CD8-positive, alpha-beta memory T cell (primary cell): ENCODE data around the gene IGFBP1. TPM values are rescaled to one million over a fixed set of nuclear protein-coding genes. Genes with fewer than 3 reads are reported as not detected.

Experiments used
- CTCF ChIA-PET: fragments of 350-600 bp; sonication (Branson Sonifier 250); formaldehyde crosslinking; loops from one replicate; lab custom pipeline; 2021; ENCODE audit warnings: antibody characterized with exemption; lab: Charles Lee
- POLR2A ChIA-PET: fragments of 350-600 bp; sonication (Branson Sonifier 250); formaldehyde crosslinking; loops from one replicate; lab custom pipeline; 2021; ENCODE audit warnings: antibody characterized with exemption; lab: Charles Lee
- DNase-seq, 5 donors: peaks; one replicate each; pipeline versions ENCODE4 v3.0.0 to v3.0.0-alpha.2; 2020 to 2022; ENCODE audit warnings: mixed read lengths in 1 of 5
- H3K27ac ChIP-seq: one replicate; pipeline ENCODE4 v1.7.0; 2013; ENCODE audit warnings: low read depth, mild to moderate bottlenecking, low read length, moderate library complexity
- H3K27me3 ChIP-seq: 2 replicates; pipeline ENCODE4 v1.7.0; 2013; ENCODE audit warnings: low read length, mild to moderate bottlenecking; ENCODE audit not compliant: insufficient read depth, poor library complexity, severe bottlenecking
- H3K36me3 ChIP-seq: 2 replicates; pipeline ENCODE4 v1.7.0; 2013; ENCODE audit warnings: mild to moderate bottlenecking, low read length, moderate library complexity; ENCODE audit not compliant: insufficient read depth
- H3K4me1 ChIP-seq: 2 replicates; pipeline ENCODE4 v1.7.0; 2013; ENCODE audit warnings: mild to moderate bottlenecking, low read length, moderate library complexity; ENCODE audit not compliant: insufficient read depth
- H3K4me3 ChIP-seq: 2 replicates; pipeline ENCODE4 v1.7.0; 2013; ENCODE audit warnings: mild to moderate bottlenecking, low read length
- H3K9me3 ChIP-seq: 2 replicates; pipeline ENCODE4 v1.7.0; 2013; ENCODE audit warnings: mild to moderate bottlenecking, low read length
- H3K27ac Mint-ChIP-seq, 8 donors: one replicate each; pipeline ENCODE4 v1.8.0; 2020 to 2021; ENCODE audit warnings: mixed read lengths in 8 of 8, mild to moderate bottlenecking in 6 of 8, inconsistent platforms in 3 of 8, moderate library complexity in 3 of 8
- H3K27me3 Mint-ChIP-seq, 2 donors: one replicate each; pipeline ENCODE4 v1.8.0; 2020 to 2021; ENCODE audit warnings: mixed read lengths in 2 of 2, mild to moderate bottlenecking in 1 of 2, moderate library complexity in 1 of 2
- H3K36me3 Mint-ChIP-seq, 3 donors: one replicate each; pipeline ENCODE4 v1.8.0; 2020 to 2021; ENCODE audit warnings: mixed read lengths in 3 of 3, inconsistent platforms in 1 of 3, mild to moderate bottlenecking in 1 of 3
- H3K4me1 Mint-ChIP-seq, 3 donors: one replicate each; pipeline ENCODE4 v1.8.0; 2020 to 2021; ENCODE audit warnings: mixed read lengths in 3 of 3, inconsistent platforms in 1 of 3, mild to moderate bottlenecking in 1 of 3
- H3K4me3 Mint-ChIP-seq, 7 donors: one replicate each; pipeline ENCODE4 v1.8.0; 2020 to 2021; ENCODE audit warnings: mixed read lengths in 7 of 7, mild to moderate bottlenecking in 6 of 7, moderate library complexity in 4 of 7, inconsistent platforms in 2 of 7
- H3K9me3 Mint-ChIP-seq, 5 donors: one replicate each; pipeline ENCODE4 v1.8.0; 2020 to 2022; ENCODE audit warnings: mixed read lengths in 5 of 5, mild to moderate bottlenecking in 3 of 5, moderate library complexity in 2 of 5, inconsistent platforms in 1 of 5
- polyA plus RNA-seq: library from polyadenylated mRNA; unstranded; fragments of 300-500 nt; fragmentation: Illumina TruSeq; gene quantifications from one replicate; pipeline ENCODE4 v1.2.3, GENCODE V29; 2021
- total RNA-seq, 2 experiments: library from RNA; stranded (reverse); gene quantifications; one replicate each; pipeline ENCODE4 v1.2.3, GENCODE V29; 2021

The IGFBP1 gene
- total and polyA plus RNA-seq, 3 experiments from 2014 or later = not detected

GRCh38 chr7:45874408-45875131, 13.7 kb upstream of the IGFBP1 start:
- Mint-ChIP-seq H3K9me3 (peaks cover 0 to 11% (median 1%) of the 10 kb centered on the region in 5 donors), H3K27ac (no peak overlapping the region)
- CTCF ChIA-PET = no interaction called here

GRCh38 chr7:45876519-45876918, 11.8 kb upstream of the IGFBP1 start:
- Mint-ChIP-seq H3K36me3 (peaks cover 0 to 5% (median 0%) of the 10 kb centered on the region in 3 donors), H3K4me1 (no peaks in the 10 kb centered on the region), H3K27ac (no peak overlapping the region), H3K9me3 (peaks cover 0 to 11% (median 1%) of the 10 kb centered on the region in 5 donors), H3K27me3 (peaks cover 1 to 3% of the 10 kb centered on the region in 2 donors), H3K4me3 (no peak overlapping the region)
- H3K27ac ChIP-seq = no peak overlapping the region
- DNase-seq = no peak
- H3K36me3 ChIP-seq = no peaks in the 10 kb centered on the region
- no peaks in the 10 kb centered on the region for H3K4me1 ChIP-seq
- CTCF ChIA-PET = no interaction called here
- POLR2A ChIA-PET = no interaction called here
- H3K4me3 ChIP-seq = no peak overlapping the region
- no peaks in the 10 kb centered on the region for H3K27me3 ChIP-seq
- H3K9me3 ChIP-seq = no peaks in the 10 kb centered on the region

More at GRCh38 chr7:45874408-45875131, 13.7 kb upstream of the IGFBP1 start:
- no peak for DNase-seq
- Mint-ChIP-seq H3K4me3 (no peak overlapping the region), H3K4me1 (no peaks in the 10 kb centered on the region), H3K27me3 (peaks cover 1 to 12% of the 10 kb centered on the region in 2 donors), H3K36me3 (peaks cover 0 to 5% (median 0%) of the 10 kb centered on the region in 3 donors)
- POLR2A ChIA-PET = no interaction called here
- Histone ChIP-seq H3K36me3 (no peaks in the 10 kb centered on the region), H3K9me3 (no peaks in the 10 kb centered on the region), H3K27me3 (no peaks in the 10 kb centered on the region), H3K4me1 (no peaks in the 10 kb centered on the region), H3K4me3 (no peak overlapping the region), H3K27ac (no peak overlapping the region)

- Histone ChIP-seq H3K36me3 (no peaks in the 10 kb centered on the region), H3K27ac (no peak overlapping the region), H3K27me3 (no peaks in the 10 kb centered on the region), H3K9me3 (no peaks in the 10 kb centered on the region), H3K4me1 (no peaks in the 10 kb centered on the region), H3K4me3 (no peak overlapping the region)
- Mint-ChIP-seq H3K4me3 (no peak overlapping the region), H3K36me3 (peaks cover 0 to 5% (median 0%) of the 10 kb centered on the region in 3 donors), H3K27me3 (peaks cover 1% of the 10 kb centered on the region in 2 donors), H3K4me1 (no peaks in the 10 kb centered on the region), H3K27ac (no peak overlapping the region), H3K9me3 (peaks cover 0 to 11% (median 1%) of the 10 kb centered on the region in 5 donors)
- ChIA-PET POLR2A (no interaction called here), CTCF (no interaction called here)
- DNase-seq = no peak
Measured at GRCh38 chr7:45878457-45879144, 9.7 kb upstream of the IGFBP1 start.

GRCh38 chr7:45880433-45880860, 7.8 kb upstream of the IGFBP1 start:
- no peak overlapping the region for H3K4me3 Mint-ChIP-seq
- POLR2A ChIA-PET = no interaction called here
- DNase-seq = no peak

GRCh38 chr7:45881280-45881758, 7.0 kb upstream of the IGFBP1 start:
- Histone ChIP-seq H3K9me3 (no peaks in the 10 kb centered on the region), H3K4me3 (no peak overlapping the region), H3K27ac (no peak overlapping the region), H3K36me3 (no peaks in the 10 kb centered on the region), H3K27me3 (no peaks in the 10 kb centered on the region), H3K4me1 (no peaks in the 10 kb centered on the region)
- Mint-ChIP-seq H3K36me3 (peaks cover 0 to 5% (median 0%) of the 10 kb centered on the region in 3 donors), H3K4me3 (no peak overlapping the region), H3K27me3 (peaks cover 13 to 24% of the 10 kb centered on the region in 2 donors), H3K9me3 (peaks cover 0 to 11% (median 1%) of the 10 kb centered on the region in 5 donors), H3K27ac (no peak overlapping the region), H3K4me1 (no peaks in the 10 kb centered on the region)
- ChIA-PET CTCF (no interaction called here), POLR2A (no interaction called here)
- DNase-seq = no peak

More at GRCh38 chr7:45880433-45880860, 7.8 kb upstream of the IGFBP1 start:
- Mint-ChIP-seq H3K9me3 (peaks cover 0 to 11% (median 1%) of the 10 kb centered on the region in 5 donors), H3K27me3 (peaks cover 11 to 18% of the 10 kb centered on the region in 2 donors), H3K4me1 (no peaks in the 10 kb centered on the region), H3K27ac (no peak overlapping the region), H3K36me3 (peaks cover 0 to 5% (median 0%) of the 10 kb centered on the region in 3 donors)
- Histone ChIP-seq H3K27ac (no peak overlapping the region), H3K27me3 (no peaks in the 10 kb centered on the region), H3K9me3 (no peaks in the 10 kb centered on the region), H3K4me1 (no peaks in the 10 kb centered on the region), H3K4me3 (no peak overlapping the region), H3K36me3 (no peaks in the 10 kb centered on the region)
- CTCF ChIA-PET = no interaction called here

- POLR2A ChIA-PET = no interaction called here
- H3K27ac Mint-ChIP-seq = no peak overlapping the region
- H3K4me3 ChIP-seq = no peak overlapping the region
Measured at GRCh38 chr7:45881759-45882464, 6.4 kb upstream of the IGFBP1 start.

GRCh38 chr7:45882465-45882810, 5.8 kb upstream of the IGFBP1 start:
- Mint-ChIP-seq H3K27ac (no peak overlapping the region), H3K9me3 (peaks cover 0 to 9% (median 0%) of the 10 kb centered on the region in 5 donors), H3K36me3 (peaks cover 0 to 5% (median 0%) of the 10 kb centered on the region in 3 donors), H3K4me3 (no peak overlapping the region), H3K4me1 (no peaks in the 10 kb centered on the region), H3K27me3 (peaks cover 13 to 35% of the 10 kb centered on the region in 2 donors)
- DNase-seq = no peak
- no peaks in the 10 kb centered on the region for H3K36me3 ChIP-seq
- H3K27ac ChIP-seq = no peak overlapping the region
- H3K4me3 ChIP-seq = no peak overlapping the region
- CTCF ChIA-PET = no interaction called here
- POLR2A ChIA-PET = no interaction called here
- no peaks in the 10 kb centered on the region for H3K9me3 ChIP-seq
- H3K27me3 ChIP-seq = no peaks in the 10 kb centered on the region
- H3K4me1 ChIP-seq = no peaks in the 10 kb centered on the region

More at GRCh38 chr7:45881759-45882464, 6.4 kb upstream of the IGFBP1 start:
- H3K4me1 ChIP-seq = no peaks in the 10 kb centered on the region
- Mint-ChIP-seq H3K9me3 (peaks cover 0 to 11% (median 1%) of the 10 kb centered on the region in 5 donors), H3K36me3 (peaks cover 0 to 5% (median 0%) of the 10 kb centered on the region in 3 donors), H3K27me3 (peaks cover 13 to 30% of the 10 kb centered on the region in 2 donors), H3K4me3 (no peak overlapping the region), H3K4me1 (no peaks in the 10 kb centered on the region)
- no peak overlapping the region for H3K27ac ChIP-seq
- no peaks in the 10 kb centered on the region for H3K9me3 ChIP-seq
- no peaks in the 10 kb centered on the region for H3K27me3 ChIP-seq
- CTCF ChIA-PET = no interaction called here
- no peak for DNase-seq
- no peaks in the 10 kb centered on the region for H3K36me3 ChIP-seq
